Stimulated activated CD8-positive, alpha-beta memory T cell treated with anti-CD3 and anti-CD28 coated beads, Interleukin-12 subunit alpha, Interleukin-12 subunit beta, amount 100 ng/mL, for 4 hours (primary cell): ENCODE results near the gene RBM41.

Experiments used
- DNase-seq: peaks from one replicate; pipeline ENCODE4 v3.0.0-alpha.2; 2020; ENCODE audit warnings: low read depth

The RBM41 gene

DNA sequence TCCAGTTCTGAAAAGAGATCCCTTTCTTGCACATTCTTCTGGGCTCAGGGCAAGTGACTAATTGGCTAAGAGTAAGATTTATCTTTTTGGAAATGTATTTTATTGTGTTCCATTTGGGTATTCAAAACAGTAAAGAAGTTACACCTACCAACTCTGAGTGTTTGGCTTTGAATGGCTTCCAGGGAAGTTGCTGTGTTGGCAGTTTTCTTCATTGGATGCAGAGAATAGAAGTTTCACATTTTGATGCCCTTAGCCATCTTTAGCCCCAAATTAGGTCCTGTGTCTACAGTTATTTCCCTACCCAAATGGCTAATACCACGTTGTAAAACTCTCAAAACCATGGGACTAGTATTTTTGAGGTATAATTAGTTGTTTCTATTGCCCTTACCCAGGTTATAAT lies 88.9 kb downstream of the RBM41 start:
- DNase-seq = no peak

- no peak for DNase-seq
These were observed 93.1 kb downstream of the RBM41 start for GRCh38 chrX:107025545-107025944.

- no peak for DNase-seq
These were observed 103.7 kb downstream of the RBM41 start for GRCh38 chrX:107014936-107015335.
